Neutrophil (primary cell): ENCODE measurements around the gene ACTA1.
"Not testable (repeated sequence)": the region's sequence is repeated elsewhere in the genome, so short reads cannot be mapped to it uniquely, and the experiment has no call there.

Experiments used
- H3K27ac ChIP-seq: fragments of 200-600 bp; sonication (generic); 2 replicates; pipeline ENCODE4 v1.5.1; 2016; ENCODE audit warnings: mild to moderate bottlenecking, moderate library complexity
- H3K27me3 ChIP-seq: fragments of 200-600 bp; sonication (generic); 2 replicates; pipeline ENCODE4 v1.6.0; 2016; ENCODE audit warnings: mild to moderate bottlenecking
- H3K36me3 ChIP-seq: fragments of 200-600 bp; sonication (generic); 2 replicates; pipeline ENCODE4 v1.5.1; 2017
- H3K4me1 ChIP-seq, 2 experiments: fragments of 200-600 bp in 1 of 2; sonication (generic) in 1 of 2; 1 replicate in 1 of 2; 2 replicates in 1 of 2; pipeline versions ENCODE4 v1.5.1 to v1.6.1; 2013 to 2016; ENCODE audit warnings: low read depth in 1 of 2, low read length in 1 of 2, mild to moderate bottlenecking in 1 of 2, moderate library complexity in 1 of 2; ENCODE audit not compliant: control insufficient read depth in 1 of 2, insufficient read depth in 1 of 2
- H3K4me3 ChIP-seq, 2 experiments: fragments of 200-600 bp in 1 of 2; sonication (generic) in 1 of 2; 1 replicate in 1 of 2; 2 replicates in 1 of 2; pipeline ENCODE4 v1.5.1; 2013 to 2016; ENCODE audit warnings: low read depth in 1 of 2, low read length in 1 of 2, mild to moderate bottlenecking in 1 of 2, moderate library complexity in 1 of 2
- H3K9me3 ChIP-seq: fragments of 200-600 bp; sonication (generic); 2 replicates; pipeline ENCODE4 v1.5.1; 2016
- TF ChIP-seq, protein P1 (sequence below): fragments of 200-600 bp; sonication (generic); IDR thresholded peaks from 2 replicates; pipeline ENCODE4 v1.5.1; 2016; ENCODE audit warnings: antibody characterized with exemption

The ACTA1 gene

DNA sequence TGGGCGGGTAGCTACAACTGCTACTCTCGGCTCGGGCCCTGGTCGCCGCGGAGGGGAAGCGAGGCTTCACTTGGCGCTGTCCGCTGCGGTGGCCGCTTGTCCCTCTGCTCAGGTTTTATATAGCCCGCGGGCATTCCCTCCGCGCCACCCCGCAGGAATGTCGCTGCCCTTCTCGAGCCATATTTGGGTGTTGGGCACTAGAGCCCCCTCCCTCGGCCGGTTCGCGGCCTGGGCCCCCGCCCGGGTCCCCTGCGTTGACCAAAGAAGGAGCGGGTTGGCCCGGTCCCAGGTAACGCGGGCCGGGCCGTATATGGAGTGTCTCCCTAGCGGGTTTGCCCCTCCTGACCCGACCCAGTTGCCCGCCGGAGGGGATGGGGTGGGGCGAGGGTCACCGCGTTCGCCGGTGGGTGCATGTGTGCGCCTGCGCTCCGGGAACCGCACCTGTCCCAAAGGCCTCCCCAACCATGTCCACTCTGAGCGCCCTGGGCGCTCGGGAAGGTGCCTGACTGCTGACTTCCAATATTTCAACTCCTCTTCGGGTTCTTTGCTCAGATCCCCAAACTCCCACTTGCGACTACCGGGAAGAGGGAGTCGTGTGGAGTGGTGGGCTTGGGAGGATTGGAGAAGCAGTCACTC lies at the start of gene ACTA1:
Gene ACTA1, minus strand, starts transcription at position 90 of the 636 bp plus-strand sequence. CDS start 979 bp downstream, outside the sequence.
- no peaks in the 10 kb centered on the region for H3K9me3 ChIP-seq
- no peak within 1 kb of the TSS for H3K4me3 ChIP-seq
- H3K4me1 ChIP-seq = peaks cover 0 to 9% of the 10 kb centered on the region in 2 experiments
- H3K36me3 ChIP-seq = no peaks in the 10 kb centered on the region
- TF ChIP-seq, protein P1, sequence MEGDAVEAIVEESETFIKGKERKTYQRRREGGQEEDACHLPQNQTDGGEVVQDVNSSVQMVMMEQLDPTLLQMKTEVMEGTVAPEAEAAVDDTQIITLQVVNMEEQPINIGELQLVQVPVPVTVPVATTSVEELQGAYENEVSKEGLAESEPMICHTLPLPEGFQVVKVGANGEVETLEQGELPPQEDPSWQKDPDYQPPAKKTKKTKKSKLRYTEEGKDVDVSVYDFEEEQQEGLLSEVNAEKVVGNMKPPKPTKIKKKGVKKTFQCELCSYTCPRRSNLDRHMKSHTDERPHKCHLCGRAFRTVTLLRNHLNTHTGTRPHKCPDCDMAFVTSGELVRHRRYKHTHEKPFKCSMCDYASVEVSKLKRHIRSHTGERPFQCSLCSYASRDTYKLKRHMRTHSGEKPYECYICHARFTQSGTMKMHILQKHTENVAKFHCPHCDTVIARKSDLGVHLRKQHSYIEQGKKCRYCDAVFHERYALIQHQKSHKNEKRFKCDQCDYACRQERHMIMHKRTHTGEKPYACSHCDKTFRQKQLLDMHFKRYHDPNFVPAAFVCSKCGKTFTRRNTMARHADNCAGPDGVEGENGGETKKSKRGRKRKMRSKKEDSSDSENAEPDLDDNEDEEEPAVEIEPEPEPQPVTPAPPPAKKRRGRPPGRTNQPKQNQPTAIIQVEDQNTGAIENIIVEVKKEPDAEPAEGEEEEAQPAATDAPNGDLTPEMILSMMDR = no peak
- peaks cover 82% of the 10 kb centered on the region for H3K27me3 ChIP-seq
- no peak within 1 kb of the TSS for H3K27ac ChIP-seq

GRCh38 chr1:229482511-229482910 lies 48.6 kb upstream of the ACTA1 start:
- Histone ChIP-seq H3K36me3 (peaks cover 69% of the 10 kb centered on the region), H3K27ac (no peak overlapping the region), H3K4me3 (no peak overlapping the region)

GRCh38 chr1:229480495-229480894 lies 46.6 kb upstream of the ACTA1 start:
- H3K9me3 ChIP-seq = no peaks in the 10 kb centered on the region
- H3K4me3 ChIP-seq = no peak overlapping the region
- H3K27ac ChIP-seq = no peak overlapping the region
- no peaks in the 10 kb centered on the region for H3K4me1 ChIP-seq
- no peaks in the 10 kb centered on the region for H3K27me3 ChIP-seq
- TF ChIP-seq, protein P1 = no peak
- peaks cover 63% of the 10 kb centered on the region for H3K36me3 ChIP-seq

More at GRCh38 chr1:229482511-229482910, 48.6 kb upstream of the ACTA1 start:
- H3K4me1 ChIP-seq = no peaks in the 10 kb centered on the region
- H3K9me3 ChIP-seq = no peaks in the 10 kb centered on the region
- TF ChIP-seq, protein P1 = no peak
- H3K27me3 ChIP-seq = no peaks in the 10 kb centered on the region

DNA sequence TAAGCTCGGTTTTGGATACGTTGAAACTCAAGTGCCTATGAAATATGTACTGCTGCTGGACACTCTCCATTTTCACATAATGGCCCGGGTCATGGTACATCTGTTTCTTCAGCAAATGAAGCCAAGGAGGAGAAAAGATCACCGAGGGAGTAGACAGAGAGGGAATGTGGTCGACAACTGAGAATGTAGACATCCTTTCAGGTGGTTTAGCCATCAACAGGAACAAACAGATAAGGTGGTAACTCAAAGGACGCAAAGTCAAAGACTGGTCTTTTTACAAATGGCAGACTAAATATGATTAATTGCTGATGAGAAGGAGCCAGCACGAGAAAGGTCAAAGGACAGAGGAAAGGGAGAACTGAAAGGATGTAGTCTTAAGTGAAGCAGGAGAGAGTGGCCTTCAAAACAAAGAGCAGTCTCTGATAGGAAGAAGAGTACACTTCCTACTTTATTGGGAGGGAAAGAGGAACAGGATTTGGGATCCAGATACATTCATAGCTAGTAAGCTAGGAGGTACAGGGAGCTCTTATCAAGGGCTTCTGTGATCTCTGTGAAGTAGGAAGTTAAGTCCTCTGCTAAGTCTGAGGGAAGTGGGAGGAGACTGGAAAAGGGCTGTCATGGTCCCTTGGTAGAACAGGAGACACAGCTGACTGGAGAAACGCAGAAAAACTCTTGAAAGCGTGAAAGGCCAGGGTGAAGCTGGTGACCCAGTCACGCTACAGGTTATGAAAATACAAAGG lies 45.9 kb upstream of the ACTA1 start:
- no peaks in the 10 kb centered on the region for H3K4me1 ChIP-seq
- TF ChIP-seq, protein P1 = no peak
- no peaks in the 10 kb centered on the region for H3K27me3 ChIP-seq
- no peak overlapping the region for H3K4me3 ChIP-seq
- no peaks in the 10 kb centered on the region for H3K9me3 ChIP-seq
- H3K36me3 ChIP-seq = peaks cover 64% of the 10 kb centered on the region
- H3K27ac ChIP-seq = no peak overlapping the region

- Histone ChIP-seq H3K27ac (no peak overlapping the region), H3K4me1 (no peaks in the 10 kb centered on the region), H3K36me3 (peaks cover 64% of the 10 kb centered on the region), H3K27me3 (no peaks in the 10 kb centered on the region), H3K9me3 (no peaks in the 10 kb centered on the region), H3K4me3 (no peak overlapping the region)
- TF ChIP-seq, protein P1 = no peak
Measured at GRCh38 chr1:229478852-229479251, 45.0 kb upstream of the ACTA1 start.

DNA sequence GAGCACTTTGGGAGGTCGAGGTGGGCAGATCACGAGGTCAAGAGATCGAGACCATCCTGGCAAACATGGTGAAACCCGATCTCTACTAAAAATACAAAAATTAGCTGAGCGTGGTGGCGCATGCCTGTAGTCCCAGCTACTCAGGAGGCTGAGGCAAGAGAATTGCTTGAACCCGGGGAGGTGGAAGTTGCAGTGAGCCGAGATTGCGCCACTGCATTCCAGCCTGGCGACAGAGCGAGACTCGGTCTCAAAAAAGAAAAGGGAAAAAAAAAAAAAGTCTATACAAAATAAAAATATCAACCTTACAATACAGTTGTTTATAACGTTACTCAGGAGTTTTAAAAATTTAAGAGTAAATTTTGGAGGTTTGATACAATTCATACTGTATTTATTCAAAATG lies 42.0 kb upstream of the ACTA1 start:
- not testable (repeated sequence) for H3K27ac ChIP-seq, H3K9me3 ChIP-seq, H3K27me3 ChIP-seq, H3K4me3 ChIP-seq, H3K4me1 ChIP-seq
- H3K36me3 ChIP-seq = peaks cover 62% of the 10 kb centered on the region
